ENCODE measurements around the gene VEZT.

The VEZT gene

DNA sequence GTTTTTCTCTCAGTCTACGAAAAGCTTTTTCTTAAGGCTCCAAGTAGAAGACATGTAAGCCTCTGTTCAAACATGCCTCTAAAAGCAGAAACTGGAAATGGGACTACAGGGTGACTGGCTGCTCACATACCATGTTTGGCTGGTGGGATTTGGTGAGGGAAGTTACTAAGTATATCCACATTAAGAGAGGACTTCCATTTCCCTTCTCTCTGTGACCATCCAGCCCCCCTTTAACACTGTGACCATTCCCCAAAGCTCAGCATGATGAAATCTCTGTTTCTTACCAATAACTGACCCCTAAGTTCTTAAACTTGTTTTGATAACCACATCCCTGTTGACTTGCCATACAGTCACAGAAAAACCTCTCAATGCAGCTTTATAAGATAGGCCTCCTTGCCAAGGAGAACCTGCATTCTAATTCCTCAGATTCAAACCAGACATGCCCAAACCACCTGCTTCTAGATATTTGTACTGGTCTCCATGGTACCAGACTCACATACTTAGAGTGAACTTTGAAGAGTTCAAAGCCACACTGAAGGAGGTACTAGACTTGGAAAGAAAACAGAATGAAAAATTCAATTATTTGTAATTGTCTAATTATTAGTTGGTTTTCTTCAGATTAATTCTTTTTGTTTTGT is 102.2 kb downstream of the VEZT start:
- peak; percentile 81 for DNase-seq (ENCODE audit: low read depth)

DNA sequence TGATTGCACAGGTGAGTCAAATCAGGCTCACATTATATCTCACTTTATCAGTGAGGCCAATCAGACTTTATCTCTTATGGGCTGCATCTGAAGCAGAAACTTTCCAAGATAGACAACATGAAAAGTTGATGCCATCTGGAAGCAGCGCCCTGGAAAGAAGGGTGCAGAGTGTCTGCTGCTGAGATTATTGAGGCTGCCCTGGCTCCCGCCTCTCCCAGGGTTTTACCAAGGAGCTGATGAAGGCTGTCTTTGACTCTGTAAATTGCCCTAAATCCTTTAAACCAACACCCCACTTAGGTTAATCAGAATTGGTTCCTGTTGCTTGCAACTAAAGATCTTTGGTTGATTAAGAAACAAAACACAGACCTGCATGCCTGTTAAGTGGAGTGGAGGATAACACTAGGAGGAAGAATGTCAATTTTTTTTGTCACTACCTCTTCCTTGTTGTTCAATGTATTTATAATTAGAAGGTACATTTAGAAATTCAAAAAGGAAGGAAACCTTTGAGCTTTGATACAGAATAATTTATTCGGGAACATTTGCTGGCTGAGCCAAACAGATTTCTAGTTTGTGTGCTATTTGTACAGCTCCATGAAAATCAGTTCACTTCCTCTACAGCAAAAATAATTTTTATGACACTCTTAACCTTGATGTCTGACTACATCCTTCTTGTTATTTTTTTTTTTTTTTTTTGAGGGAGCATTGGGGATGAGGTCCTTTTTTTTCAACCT is 104.1 kb downstream of the VEZT start:
- DNase-seq (ENCODE audit: low read depth), result no peak

DNA sequence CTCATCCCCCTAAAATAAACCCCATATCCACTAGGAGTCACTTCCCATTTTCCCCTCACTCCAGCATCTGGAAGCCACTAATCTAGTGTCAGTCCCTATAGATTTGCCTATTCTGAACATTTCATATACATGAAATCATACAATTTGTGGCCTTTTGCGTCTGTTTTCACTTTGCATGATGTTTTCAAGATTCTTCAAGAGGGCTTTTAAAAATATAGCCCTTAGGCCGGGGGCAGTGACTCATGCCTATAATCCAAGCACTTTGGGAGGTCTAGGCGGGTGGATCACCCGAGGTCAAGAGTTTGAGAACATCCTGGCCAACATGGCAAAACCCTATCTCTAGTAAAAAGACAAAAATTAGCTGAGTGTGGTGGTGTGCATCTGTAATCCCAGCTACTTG is 104.7 kb downstream of the VEZT start:
- DNase-seq (ENCODE audit: low read depth), result peak; percentile 81

GRCh38 chr12:95323212-95323611 is 105.6 kb downstream of the VEZT start:
- no peak for DNase-seq (ENCODE audit: low read depth)

DNA sequence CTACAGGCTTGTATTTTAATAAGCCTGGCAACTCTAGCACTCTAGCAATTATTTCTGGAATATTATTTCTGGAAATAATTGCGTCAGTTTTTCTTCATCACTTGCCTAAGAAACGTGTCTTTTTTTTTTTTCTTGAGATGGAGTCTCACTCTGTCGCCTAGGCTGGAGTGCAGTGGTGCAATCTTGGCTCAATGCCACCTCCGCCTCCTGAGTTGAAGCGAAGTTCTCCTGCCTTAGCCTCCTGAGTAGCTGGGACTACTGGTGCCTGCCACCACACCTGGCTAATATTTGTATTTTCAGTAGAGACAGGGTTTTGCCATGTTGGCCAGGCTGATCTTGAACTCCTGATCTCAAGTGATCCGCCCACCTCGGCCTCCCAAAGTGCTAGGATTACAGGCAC is 106.6 kb downstream of the VEZT start:
- DNase-seq (ENCODE audit: low read depth), result peak; percentile 31

DNA sequence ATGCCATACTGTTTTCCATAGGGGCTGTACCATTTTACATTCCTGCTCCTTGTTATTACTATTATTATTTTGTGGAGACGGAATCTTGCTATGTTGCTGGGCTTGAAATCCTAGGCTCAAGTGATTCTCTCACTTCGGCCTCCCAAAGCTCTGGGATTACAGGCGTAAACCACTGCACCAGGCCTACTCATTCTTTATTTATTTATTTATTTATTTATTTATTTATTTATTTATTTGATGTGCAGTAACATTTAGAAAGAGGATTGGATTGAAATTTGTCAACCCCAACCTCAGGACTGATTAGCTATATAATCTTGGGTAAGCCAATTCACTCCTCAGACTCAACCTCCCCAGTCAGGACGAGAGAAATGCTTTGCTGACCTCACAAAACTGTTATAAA is 107.9 kb downstream of the VEZT start:
- DNase-seq (ENCODE audit: low read depth), result no peak

GRCh38 chr12:95326445-95326844 is 108.8 kb downstream of the VEZT start:
- peak; percentile 84 for DNase-seq (ENCODE audit: low read depth)

DNA sequence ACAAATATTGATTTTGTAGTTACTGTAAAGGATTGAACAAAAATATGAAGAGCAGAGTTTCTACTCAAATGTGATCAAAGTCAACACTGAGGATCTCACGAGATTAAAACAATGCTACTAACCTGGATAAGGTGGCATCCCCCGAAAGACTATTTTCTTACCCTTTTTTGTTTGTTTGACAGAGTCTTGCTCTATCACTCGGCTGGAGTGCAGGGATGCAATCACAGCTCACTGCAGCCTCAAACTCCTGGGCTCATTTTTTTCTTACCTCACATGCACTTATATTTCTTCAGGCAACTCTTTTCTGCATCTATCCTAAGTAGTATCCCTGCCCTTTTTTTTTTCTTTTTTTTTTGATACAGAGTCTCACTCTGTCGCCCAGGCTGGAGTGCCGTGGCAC is 109.2 kb downstream of the VEZT start:
- DNase-seq (ENCODE audit: low read depth), result no peak

DNA sequence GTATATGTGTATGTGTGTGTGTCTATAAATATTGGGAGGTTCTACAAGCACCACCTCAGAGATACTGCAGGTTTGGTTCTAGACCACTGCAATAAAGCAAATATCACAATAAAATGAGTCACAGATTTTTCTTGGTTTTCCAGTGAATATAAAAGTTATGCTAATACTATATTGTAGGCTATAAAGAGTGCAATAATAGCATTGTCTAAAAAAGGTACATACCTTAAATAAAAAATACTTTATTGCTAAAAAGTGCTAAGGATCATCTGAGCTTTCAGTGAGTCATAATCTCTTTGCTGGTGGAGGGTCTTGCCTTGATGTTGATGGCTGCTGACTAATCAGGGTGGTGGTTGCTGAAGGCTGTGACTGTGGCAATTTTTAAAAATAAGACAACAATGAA is 111.1 kb downstream of the VEZT start:
- no peak for DNase-seq (ENCODE audit: low read depth)

DNA sequence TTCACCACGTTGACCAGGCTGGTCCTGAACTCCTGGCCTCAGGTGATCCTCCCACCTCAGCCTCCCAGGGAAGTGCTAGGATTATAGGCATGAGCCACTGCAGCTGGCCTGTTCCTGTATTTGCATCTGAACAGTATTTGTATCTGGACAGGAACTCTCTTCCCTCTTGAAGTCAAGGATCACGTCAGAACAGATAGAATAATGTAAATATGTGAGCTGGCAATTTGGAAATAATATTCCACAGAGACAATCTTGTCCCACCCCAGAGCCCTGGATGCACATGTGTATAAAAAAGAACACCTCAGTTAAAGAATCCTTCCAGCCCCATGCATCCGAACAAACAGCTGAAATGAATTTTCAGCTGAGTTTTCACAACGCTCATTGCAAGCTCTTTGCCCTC is 118.3 kb downstream of the VEZT start:
- peak; percentile 23 for DNase-seq (ENCODE audit: low read depth)

DNA sequence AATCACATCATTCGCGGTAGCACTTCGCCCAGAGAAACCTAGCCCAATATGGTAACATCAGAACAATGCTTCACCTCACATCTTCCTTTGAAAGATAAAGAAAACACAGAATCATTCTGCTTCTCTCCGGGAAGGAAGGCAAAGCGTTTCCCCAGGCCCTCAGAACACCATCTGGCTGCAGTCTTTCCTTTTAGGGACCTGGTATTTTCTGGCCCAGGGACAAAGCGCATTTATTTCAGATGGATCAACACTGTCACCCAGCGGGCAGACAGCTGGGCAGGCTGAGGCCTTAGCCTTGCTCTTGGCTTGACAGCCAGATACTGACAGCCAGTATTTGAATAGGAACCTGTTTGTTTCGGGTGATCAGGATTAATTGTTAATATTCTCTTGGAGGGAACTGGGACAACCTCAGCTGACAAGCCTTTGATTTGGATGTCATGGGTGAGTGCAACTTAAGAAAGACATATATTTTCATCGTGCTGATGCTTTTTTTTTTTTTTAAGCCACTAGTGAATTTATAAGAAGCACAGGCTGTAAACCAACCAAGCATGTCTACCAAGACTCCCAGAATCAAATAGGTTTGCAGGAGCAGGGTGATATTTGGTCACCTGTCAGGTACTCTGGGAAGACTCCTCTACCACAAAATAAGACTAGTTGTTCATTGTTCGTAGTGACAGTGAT is 118.9 kb downstream of the VEZT start:
- peak; percentile 88 for DNase-seq (ENCODE audit: low read depth)

DNA sequence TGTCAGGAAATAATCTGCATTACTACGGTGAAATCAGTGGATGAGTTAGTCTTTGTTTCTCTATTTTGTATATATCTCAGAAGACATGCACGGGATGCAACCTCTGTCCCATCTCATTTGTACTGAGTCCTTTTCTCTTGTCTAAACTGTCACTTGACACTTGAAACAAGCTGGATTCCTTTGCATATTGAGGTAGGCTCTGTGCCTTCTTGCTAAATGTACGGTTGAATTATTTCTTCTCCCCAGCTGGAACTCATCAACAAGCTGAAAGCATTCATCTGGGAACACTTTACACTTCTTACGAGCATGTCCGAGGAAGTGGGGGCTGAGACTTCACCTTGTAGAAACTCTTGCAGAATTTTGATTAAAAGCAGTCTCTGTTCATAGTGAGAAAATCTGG is 119.5 kb downstream of the VEZT start:
- DNase-seq (ENCODE audit: low read depth), result peak; percentile 32

DNA sequence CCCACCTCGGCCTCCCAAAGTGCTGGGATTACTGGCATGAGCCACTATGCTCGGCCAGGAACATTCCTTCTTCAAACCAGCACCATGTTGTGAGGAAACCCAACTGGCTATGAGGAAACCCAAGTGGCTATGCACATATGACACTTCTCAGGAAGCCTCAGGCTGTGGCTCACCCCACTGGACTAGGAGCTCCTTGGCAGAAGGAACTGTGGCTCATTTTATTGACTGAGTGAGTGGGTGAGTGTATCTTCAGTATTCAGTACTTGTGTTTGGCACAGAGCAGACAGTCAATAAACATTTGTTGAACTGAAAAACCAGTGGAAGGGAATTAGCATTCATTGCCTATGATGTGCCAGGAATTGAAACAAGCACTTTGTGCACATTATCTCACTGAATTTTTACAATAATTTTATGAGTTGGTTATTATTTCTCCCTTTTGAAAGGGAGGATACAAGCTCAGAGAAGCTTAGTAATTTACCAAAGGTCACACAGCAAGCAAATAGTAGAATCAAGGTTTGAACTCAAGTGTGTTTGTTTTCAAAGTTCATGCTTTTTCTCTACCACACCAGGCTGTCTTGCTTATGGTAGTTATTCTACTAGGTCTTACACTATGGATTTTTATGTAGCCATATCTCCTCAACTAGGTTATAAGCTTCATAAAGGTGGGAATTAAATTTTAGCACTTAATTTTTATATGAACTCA is 121.6 kb downstream of the VEZT start:
- DNase-seq (ENCODE audit: low read depth), result peak; percentile 26

- DNase-seq (ENCODE audit: low read depth), result no peak
These were observed 124.4 kb downstream of the VEZT start for GRCh38 chr12:95342008-95342407.

DNA sequence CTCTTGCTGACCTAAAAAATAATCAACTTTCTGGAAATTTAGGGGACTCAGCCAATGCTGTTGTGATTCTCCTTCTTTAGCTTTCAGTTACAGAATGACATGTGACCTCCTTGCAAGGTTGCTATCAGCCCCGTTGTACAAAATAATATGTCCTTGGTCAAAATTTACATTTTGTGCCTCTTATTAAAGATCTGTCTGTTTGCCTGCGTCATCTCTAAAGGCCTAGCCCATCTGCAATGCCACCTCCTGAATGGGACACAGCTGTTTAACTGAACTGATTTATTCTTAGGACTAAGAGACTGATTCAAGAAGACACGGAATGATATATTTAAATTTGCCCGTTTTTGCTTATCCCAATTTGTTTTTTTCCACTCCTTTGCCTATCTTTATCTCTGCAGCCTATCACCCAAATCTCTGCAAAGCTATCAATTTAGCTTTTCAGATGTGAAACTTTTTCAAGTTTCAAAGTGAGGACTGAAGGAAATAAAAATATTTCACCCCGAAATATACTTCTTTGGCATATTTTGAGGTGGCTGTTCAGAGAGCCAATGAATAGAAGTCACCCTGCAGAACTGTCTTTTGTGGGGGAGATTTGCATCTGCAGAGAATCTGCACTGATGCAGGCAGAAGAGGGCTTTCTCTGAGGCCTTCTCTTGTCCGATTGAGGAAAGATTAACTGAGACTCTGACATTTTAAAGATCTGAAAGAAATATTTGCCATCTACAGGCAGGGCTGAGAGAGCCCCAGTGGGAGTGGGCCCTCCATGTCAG is 126.0 kb downstream of the VEZT start:
- no peak for DNase-seq (ENCODE audit: low read depth)

GRCh38 chr12:95349291-95349690 is 131.7 kb downstream of the VEZT start:
- no peak for DNase-seq (ENCODE audit: low read depth)

DNA sequence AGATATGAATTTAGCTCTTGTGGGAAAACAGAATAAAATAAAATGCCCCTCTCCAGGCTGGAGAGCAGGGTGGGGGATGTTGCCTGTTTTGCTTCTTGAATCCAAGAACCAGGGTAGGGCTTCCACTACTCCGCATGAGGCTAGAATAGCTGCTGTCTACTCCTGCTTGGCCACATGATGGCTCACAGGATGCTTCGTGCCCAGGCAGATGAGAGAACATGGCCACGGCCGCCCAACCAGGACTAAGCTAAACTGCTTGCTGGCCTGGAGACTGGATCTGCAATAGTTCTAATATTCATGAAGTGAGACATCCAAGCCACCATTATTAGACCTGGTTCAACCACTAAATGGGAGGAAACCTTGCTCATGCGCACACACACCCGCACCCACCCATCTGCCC is 134.1 kb downstream of the VEZT start:
- DNase-seq (ENCODE audit: low read depth), result no peak

All from iris pigment epithelial cell (primary cell).